Mucosa of descending colon (tissue), 3 donors: ENCODE data around the gene PRR33. TPM values are rescaled to one million over a fixed set of nuclear protein-coding genes. Genes with fewer than 3 reads are reported as not detected.
A peak's percentile ranks its signal among the peaks of the same experiment; 100 is the strongest.

Source experiments
- ATAC-seq: fragments of 200-7000 bp; cut with Tn5 transposase; one replicate; pipeline ENCODE4 v1.9.1; 2020; ENCODE audit warnings: mild to moderate bottlenecking, moderate library complexity
- DNase-seq, 3 donors: peaks; one replicate each; pipeline ENCODE4 v3.0.0-alpha.2; 2020
- H3K36me3 ChIP-seq: fragments of 200-600 bp; one replicate; pipeline ENCODE4 v1.8.0; 2021; ENCODE audit warnings: low read depth, mild to moderate bottlenecking
- H3K4me1 ChIP-seq: fragments of 200-600 bp; one replicate; pipeline ENCODE4 v1.8.0; 2021; ENCODE audit warnings: low read depth, mild to moderate bottlenecking
- H3K4me3 ChIP-seq: fragments of 200-600 bp; one replicate; pipeline ENCODE4 v1.8.0; 2021; ENCODE audit warnings: mild to moderate bottlenecking
- H3K9me3 ChIP-seq: fragments of 200-600 bp; one replicate; pipeline ENCODE4 v1.8.0; 2021; ENCODE audit warnings: mild to moderate bottlenecking
- intact Hi-C, 2 donors: fragments of 100-400 bp; cut with DNase I in 1 of 2; cut with micrococcal nuclease in 1 of 2; formaldehyde crosslinking; loops; one replicate each; pipeline versions ENCODE4 v1.11.0 to v1.11.1; 2022; cut with DNase I, micrococcal nuclease
- total RNA-seq, 3 donors: library from RNA; stranded (reverse); fragmentation: NEBNext Ultra II Directional in 2 of 3; extraction: Animal tissue kit (Norgen Biotek cat#: 25700) in 2 of 3; gene quantifications; one replicate each; pipeline versions ENCODE4 v1.2.1 to v1.2.4, GENCODE V29; 2021 to 2023
- TF ChIP-seq, protein P1 (sequence below): fragments of 200-600 bp; IDR thresholded peaks from one replicate; pipeline ENCODE4 v1.8.0; 2022; ENCODE audit warnings: antibody characterized with exemption, mild to moderate bottlenecking
- donor health status: DM: no; HTN: no; CAD: no; lungs with moderate emphysema.
- donor health status: DM: no; HTN: no; CAD: no.
- donor health status: DM: no; HTN: yes; CAD: no.

The PRR33 gene
- total RNA-seq, 3 donors from 2014 or later: not detected

DNA sequence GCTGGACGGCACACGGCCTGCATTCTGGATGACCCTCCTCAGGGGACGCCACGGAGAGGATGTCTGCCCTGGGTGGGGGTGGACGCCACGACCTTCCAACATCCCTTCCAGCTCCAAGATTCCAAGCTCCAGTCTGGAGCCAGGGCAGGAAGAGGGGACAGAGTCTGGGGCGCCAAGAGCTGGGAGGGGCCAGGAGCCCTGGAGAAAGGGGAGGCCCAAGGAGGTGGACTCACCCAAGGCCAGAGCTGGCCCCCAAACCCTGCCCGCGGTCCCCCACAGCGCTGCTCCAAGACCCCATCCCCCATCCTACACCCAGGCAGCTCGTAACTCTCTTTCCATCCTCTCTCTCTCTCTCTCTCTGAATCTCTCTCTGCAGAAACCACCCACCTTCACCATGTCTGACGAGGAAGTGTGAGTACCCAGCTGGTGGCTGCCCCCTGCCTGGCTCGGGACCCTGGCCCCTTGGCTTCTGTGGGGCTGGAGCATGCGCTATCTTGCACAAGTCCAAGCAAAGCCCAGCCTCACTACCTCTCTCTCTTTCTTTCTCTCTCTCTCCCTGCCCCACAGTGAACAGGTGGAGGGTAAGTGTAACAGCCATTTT lies 30.9 kb upstream of the PRR33 start:
- Histone ChIP-seq H3K36me3 (no peaks in the 10 kb centered on the region), H3K4me3 (no peak overlapping the region), H3K9me3 (no peaks in the 10 kb centered on the region), H3K4me1 (no peaks in the 10 kb centered on the region)
- TF ChIP-seq, protein P1, sequence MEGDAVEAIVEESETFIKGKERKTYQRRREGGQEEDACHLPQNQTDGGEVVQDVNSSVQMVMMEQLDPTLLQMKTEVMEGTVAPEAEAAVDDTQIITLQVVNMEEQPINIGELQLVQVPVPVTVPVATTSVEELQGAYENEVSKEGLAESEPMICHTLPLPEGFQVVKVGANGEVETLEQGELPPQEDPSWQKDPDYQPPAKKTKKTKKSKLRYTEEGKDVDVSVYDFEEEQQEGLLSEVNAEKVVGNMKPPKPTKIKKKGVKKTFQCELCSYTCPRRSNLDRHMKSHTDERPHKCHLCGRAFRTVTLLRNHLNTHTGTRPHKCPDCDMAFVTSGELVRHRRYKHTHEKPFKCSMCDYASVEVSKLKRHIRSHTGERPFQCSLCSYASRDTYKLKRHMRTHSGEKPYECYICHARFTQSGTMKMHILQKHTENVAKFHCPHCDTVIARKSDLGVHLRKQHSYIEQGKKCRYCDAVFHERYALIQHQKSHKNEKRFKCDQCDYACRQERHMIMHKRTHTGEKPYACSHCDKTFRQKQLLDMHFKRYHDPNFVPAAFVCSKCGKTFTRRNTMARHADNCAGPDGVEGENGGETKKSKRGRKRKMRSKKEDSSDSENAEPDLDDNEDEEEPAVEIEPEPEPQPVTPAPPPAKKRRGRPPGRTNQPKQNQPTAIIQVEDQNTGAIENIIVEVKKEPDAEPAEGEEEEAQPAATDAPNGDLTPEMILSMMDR: no peak
- intact Hi-C loops: no loop called here
- no peak for ATAC-seq
- peak in 1 of 3 donors; percentile 49 for DNase-seq

DNA sequence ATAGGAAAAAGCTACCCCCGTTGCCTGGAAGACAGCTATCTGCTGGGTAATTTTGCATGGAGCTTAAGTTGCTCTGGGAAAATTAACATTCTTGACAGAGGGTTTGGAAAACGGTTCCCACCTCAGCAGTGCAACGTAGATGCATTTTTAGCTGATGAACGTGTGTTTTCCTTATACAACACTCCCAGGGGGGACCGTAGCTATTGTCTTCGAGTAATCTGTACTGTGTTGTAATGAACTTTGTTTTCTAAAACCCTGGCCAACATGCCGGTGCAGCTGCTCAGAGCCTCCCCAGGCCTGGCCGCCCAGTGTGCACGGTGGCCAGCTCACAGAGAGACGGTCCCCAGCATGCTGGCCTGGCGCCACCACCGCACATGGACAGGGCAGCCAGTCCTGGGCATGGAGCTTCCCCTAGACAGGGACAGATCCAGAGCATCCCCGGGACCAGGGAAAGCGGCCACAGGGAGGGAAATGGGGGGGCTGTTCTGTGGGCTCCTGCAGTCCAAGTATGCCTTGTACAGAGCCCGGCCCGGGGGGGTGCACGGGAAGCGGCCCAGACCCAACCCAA lies 30.0 kb upstream of the PRR33 start:
- ATAC-seq (no peak), DNase-seq (no peak)
- Histone ChIP-seq H3K9me3 (no peaks in the 10 kb centered on the region), H3K36me3 (no peaks in the 10 kb centered on the region), H3K4me1 (no peaks in the 10 kb centered on the region), H3K4me3 (no peak overlapping the region)
- intact Hi-C loops: no loop called here
- TF ChIP-seq, protein P1: no peak

DNA sequence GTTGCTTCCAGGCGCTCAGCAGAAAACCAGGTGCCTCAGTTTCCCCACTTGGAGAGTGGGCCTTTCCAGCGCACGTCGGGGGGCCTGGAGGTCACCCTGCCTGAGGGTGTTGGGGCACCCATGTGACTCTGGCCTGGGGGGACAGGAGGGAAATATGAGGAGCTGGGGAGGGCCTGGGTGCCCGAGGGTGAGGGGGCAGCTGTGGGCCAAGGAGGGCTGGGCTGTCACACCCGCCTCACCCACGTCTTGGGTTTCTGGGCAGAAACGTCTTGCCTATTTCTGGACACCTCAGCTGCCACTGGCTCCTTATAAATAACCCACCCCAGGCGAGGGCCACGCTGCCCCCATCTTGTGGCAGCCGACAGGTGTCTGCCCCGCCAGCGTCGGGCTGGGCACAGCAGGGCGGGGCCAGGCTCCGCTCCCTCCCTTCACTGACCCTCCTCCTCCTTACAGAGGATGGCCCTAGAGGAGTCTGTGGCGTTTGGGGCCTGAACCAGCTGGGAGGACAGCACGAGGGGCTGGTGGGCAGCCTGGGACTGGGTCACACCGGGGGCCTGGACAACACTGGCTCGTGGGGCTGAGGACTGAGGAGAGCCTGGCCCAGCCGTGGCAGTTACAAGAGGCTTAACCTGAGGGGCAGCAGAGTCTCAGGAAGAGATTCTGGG lies 29.3 kb upstream of the PRR33 start:
- Histone ChIP-seq H3K9me3 (no peaks in the 10 kb centered on the region), H3K4me3 (no peak overlapping the region), H3K36me3 (no peaks in the 10 kb centered on the region), H3K4me1 (no peaks in the 10 kb centered on the region)
- intact Hi-C loops: no loop called here
- DNase-seq: no peak
- TF ChIP-seq, protein P1: no peak
- ATAC-seq: peak; percentile 14

DNA sequence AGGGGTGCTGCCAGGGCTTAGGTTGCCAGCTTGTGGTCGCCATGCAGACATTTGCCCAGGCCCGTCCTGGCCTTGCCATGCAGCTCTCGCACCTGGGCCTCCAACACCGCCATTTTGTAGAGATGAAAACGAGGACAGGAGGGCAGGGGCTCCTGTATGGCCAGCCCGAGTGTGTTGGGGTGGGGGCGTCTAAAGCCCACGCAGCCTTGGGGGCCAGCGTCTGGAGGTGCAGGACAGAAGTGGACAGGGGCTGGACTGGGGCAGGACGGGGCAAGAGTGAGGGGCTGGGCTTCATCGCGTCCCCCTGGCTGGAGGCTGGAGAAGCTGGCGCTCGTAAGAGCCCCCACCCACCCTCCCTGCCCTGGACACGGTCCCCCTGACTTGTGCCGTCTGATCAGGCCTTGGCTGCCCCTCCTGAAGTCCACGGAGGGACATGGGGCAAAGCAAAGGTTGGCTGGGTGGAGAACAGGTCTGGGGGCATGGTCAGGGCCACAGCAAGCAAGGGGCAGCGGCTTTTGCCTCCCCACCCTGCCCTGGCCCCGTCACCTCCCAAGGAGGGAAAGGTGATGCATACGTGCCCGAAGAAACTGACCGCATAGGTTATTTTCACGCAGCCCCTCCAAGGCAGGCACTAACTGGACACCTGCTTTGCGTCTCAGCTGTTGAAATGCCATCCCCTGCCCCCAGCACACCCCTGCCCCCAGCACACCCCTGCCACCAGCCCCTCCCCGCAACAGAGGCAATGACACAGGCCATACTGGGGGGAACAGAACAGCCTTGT lies 28.6 kb upstream of the PRR33 start:
- DNase-seq (no peak), ATAC-seq (no peak)
- intact Hi-C loops: no loop called here
- no peaks in the 10 kb centered on the region for H3K36me3 ChIP-seq
- no peaks in the 10 kb centered on the region for H3K9me3 ChIP-seq
- no peaks in the 10 kb centered on the region for H3K4me1 ChIP-seq
- no peak overlapping the region for H3K4me3 ChIP-seq
- TF ChIP-seq, protein P1: no peak

DNA sequence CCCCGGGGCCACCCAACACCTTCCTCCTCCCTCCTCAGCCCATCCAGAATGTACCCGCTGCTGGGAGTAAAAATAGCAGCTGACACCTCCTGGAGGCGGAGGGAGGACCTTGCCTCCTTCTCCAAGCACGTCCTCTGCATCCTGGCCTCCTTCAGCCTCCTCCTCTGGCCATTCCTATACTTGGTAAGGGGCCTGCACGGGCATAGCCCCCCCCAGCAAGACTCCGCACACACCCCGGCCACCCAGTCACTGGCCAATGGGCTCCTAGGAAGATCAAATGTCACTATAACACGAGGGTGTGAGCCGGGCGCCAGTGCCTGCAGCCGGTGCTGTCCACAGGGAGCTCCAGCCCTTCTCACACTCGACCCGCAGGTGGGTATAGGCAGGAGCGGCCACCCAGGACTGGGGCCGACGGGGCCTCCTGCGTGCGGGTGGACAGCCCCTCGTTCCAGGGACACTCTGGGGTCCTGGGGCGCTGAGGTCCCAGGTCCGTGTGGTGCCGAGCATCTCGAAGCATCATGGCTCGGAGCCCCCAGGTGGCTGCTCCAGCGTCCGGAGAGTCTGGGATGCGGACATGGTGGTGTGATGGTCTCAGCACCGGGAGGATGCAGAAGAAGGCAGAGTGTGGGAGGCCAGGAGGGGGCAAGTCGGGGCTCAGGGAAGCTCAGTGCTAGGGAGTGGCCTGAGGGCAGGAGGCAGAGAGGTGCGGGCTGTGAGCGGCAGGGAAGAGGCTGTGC lies 27.9 kb upstream of the PRR33 start, which contains the start of gene TNNT3:
Gene TNNT3 (plus strand): TSS at position 313 of the 737 bp plus-strand sequence. CDS start 3,172 bp downstream, outside the sequence.
- Histone ChIP-seq H3K4me1 (no peaks in the 10 kb centered on the region), H3K4me3 (no peak within 1 kb of the TSS), H3K9me3 (no peaks in the 10 kb centered on the region), H3K36me3 (no peaks in the 10 kb centered on the region)
- TF ChIP-seq, protein P1: no peak
- ATAC-seq (no peak), DNase-seq (no peak)
- intact Hi-C loops: no loop called here
